Measurements from ENCODE around the gene LORICRIN.

GRCh38 chr1:153217212-153217611 lies 42.3 kb upstream of the LORICRIN start, which contains the start of gene PRR9:
- TF ChIP-seq EZH2 (IDR thresholded peaks at IDR 0.05; ENCODE audit: borderline replicate concordance) (no peak), CTCF (IDR thresholded peaks at IDR 0.05; ENCODE audit: poor library complexity) (no peak), EZH2phosphoT487 (IDR thresholded peaks at IDR 0.05; ENCODE audit: low read depth, severe bottlenecking, unreplicated experiment) (no peak)

Data from hepatocyte (in vitro differentiated cells).